A673 (cell line): ENCODE results near the gene RXFP4. TPM values are rescaled to one million over a fixed set of nuclear protein-coding genes. Genes with fewer than 3 reads are reported as not detected.

Experiments used
- BruUV-seq: library from RNA; stranded (reverse); fragments of 400-500 nt; replicated peaks from 2 replicates; lab custom pipeline; 2021; lab: Mats Ljungman, UMichigan
- CTCF ChIA-PET: fragments of 300-600 bp; sonication (Branson Sonifier 250); formaldehyde crosslinking; loops from one replicate; lab custom pipeline; 2022; ENCODE audit warnings: antibody characterized with exemption; lab: Charles Lee
- POLR2A ChIA-PET: fragments of 300-600 bp; sonication (Branson Sonifier 250); formaldehyde crosslinking; loops from one replicate; lab custom pipeline; 2022; ENCODE audit warnings: antibody characterized with exemption; ENCODE audit not compliant: low non-redundant PET; lab: Charles Lee
- DNase-seq: peaks from one replicate; pipeline ENCODE4 v3.0.0-alpha.2; 2015; ENCODE audit warnings: low spot score
- H3K27ac ChIP-seq: fragments of 200-600 bp; sonication (generic); 2 replicates; pipeline ENCODE4 v1.5.1; 2016; ENCODE audit warnings: mixed run types, low read depth, mild to moderate bottlenecking, mixed read lengths, antibody characterized with exemption, low read length; ENCODE audit not compliant: poor library complexity, severe bottlenecking
- H3K27me3 ChIP-seq: fragments of 200-600 bp; sonication (generic); replicated peaks from 2 replicates; pipeline ENCODE4 v1.6.1; 2017; ENCODE audit warnings: mixed run types, low read depth, mild to moderate bottlenecking, mixed read lengths, antibody characterized with exemption, low read length; ENCODE audit not compliant: insufficient read depth, poor library complexity
- H3K36me3 ChIP-seq: fragments of 200-600 bp; sonication (generic); 2 replicates; pipeline ENCODE4 v1.6.1; 2016; ENCODE audit warnings: mixed run types, mild to moderate bottlenecking, mixed read lengths, antibody characterized with exemption, low read length; ENCODE audit not compliant: insufficient read depth, poor library complexity, severe bottlenecking
- H3K4me1 ChIP-seq: fragments of 200-600 bp; sonication (generic); 2 replicates; pipeline ENCODE4 v1.6.1; 2017; ENCODE audit warnings: mixed run types, mild to moderate bottlenecking, mixed read lengths, antibody characterized with exemption, low read length; ENCODE audit not compliant: insufficient read depth, poor library complexity, severe bottlenecking
- H3K4me3 ChIP-seq: fragments of 200-600 bp; sonication (generic); 2 replicates; pipeline ENCODE4 v1.5.1; 2016; ENCODE audit warnings: low read depth, mixed run types, mild to moderate bottlenecking, mixed read lengths, low read length; ENCODE audit not compliant: poor library complexity, severe bottlenecking
- H3K9me3 ChIP-seq: fragments of 200-600 bp; sonication (generic); 2 replicates; pipeline ENCODE4 v1.6.1; 2016; ENCODE audit warnings: mixed run types, low read depth, mild to moderate bottlenecking, mixed read lengths, antibody characterized with exemption, low read length; ENCODE audit not compliant: poor library complexity, severe bottlenecking
- CTCF ChIP-seq: fragments of 300-800, 200-600 bp; sonication (generic); conservative IDR thresholded peaks from 2 replicates; pipeline ENCODE4 v1.5.1; 2017; ENCODE audit warnings: low read depth, mild to moderate bottlenecking, antibody characterized with exemption, low read length, moderate library complexity, mixed read lengths
- EZH2 ChIP-seq: fragments of 200-600 bp; sonication (generic); IDR thresholded peaks from 2 replicates; pipeline ENCODE4 v1.6.1; 2017; ENCODE audit warnings: borderline replicate concordance, low read depth, mild to moderate bottlenecking, mixed read lengths, antibody characterized with exemption, low read length; ENCODE audit not compliant: poor library complexity, severe bottlenecking
- intact Hi-C: fragments of 100-400 bp; cut with micrococcal nuclease; formaldehyde crosslinking; loops from one replicate; pipeline ENCODE4 v1.10.0; 2022; ENCODE audit not compliant: unreplicated experiment
- total RNA-seq: library from RNA; stranded (reverse); gene quantifications from 2 replicates; pipeline ENCODE4 v1.2.3, GENCODE V29; 2021

The RXFP4 gene
- total RNA-seq, 1 experiment from 2014 or later: not detected

DNA sequence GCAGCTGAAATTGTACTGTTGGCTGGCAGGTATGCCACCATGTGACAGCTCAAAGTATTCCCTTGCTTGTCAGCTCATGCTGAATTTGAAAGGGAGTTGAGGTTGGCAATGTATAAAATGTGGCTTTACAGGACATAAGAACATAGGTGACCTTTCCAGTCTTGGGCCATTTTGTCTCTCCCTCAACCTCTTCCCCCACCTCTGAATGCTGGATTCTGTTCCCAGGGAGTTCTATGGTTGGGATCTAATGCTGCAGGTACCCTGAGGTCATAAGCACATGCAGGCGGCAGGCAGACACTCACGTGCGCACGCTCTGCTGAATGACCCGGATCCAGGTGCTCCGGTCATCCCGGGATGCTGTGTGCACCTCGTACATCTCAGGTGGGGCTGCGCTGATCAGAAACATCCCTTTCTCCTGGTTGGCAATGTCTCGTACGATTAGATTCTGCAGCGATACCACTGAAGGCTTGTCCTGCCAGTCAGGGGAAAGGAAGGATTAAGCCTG lies 16.0 kb downstream of the RXFP4 start:
- ChIA-PET CTCF (no interaction called here), POLR2A (no interaction called here)
- Histone ChIP-seq H3K36me3 (peaks cover 95% of the 10 kb centered on the region), H3K4me1 (peaks cover 17% of the 10 kb centered on the region), H3K27me3 (no peaks in the 10 kb centered on the region), H3K4me3 (no peak overlapping the region), H3K9me3 (no peaks in the 10 kb centered on the region), H3K27ac (no peak overlapping the region)
- intact Hi-C loops: no loop called here
- no TSS peak for BruUV-seq
- TF ChIP-seq CTCF (no peak), EZH2 (no peak)
- DNase-seq: no peak

GRCh38 chr1:155960081-155960745 lies 18.8 kb downstream of the RXFP4 start:
- CTCF ChIA-PET: interaction anchor here (0.8 to 1.1 kb wide), 2 partner anchors 21 to 29 kb away, joined by 3 to 6 read pairs; no protein-coding TSS in a partner anchor
- POLR2A ChIA-PET: interaction anchor here (0.6 to 0.7 kb wide), 2 partner anchors 16 to 65 kb away, joined by 3 read pairs; no protein-coding TSS in a partner anchor
- peaks cover 20% of the 10 kb centered on the region for H3K4me1 ChIP-seq
- H3K9me3 ChIP-seq: no peaks in the 10 kb centered on the region
- intact Hi-C loops: no loop called here
- H3K27ac ChIP-seq: peak overlapping the region; percentile 72
- H3K27me3 ChIP-seq: no peaks in the 10 kb centered on the region
- no peak for DNase-seq
- peaks cover 92% of the 10 kb centered on the region for H3K36me3 ChIP-seq
- H3K4me3 ChIP-seq: no peak overlapping the region
- TF ChIP-seq EZH2 (no peak), CTCF (no peak)
- BruUV-seq: no TSS peak

DNA sequence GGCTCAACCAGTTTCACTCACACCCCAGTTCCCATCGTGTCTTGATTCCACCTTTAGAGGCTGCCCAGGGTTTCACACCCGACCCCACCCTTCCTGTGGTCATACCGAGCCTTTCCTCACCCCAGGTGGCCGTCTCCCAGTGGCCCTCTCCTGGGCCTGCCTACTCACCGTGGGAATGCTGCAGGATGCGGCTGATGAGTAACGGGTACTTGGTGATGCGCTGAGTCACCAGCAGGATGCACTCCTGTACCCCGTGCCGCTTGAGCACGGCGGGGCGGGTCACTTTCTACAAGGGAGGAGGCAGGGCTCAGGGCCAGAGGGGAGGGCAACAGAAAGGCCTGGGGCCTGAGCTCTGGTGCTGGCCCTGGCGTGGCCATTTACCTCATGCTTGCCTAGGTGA lies 20.5 kb downstream of the RXFP4 start:
- H3K27ac ChIP-seq: peak overlapping the region; percentile 71
- POLR2A ChIA-PET: no interaction called here
- TF ChIP-seq EZH2 (no peak), CTCF (peak; percentile 31; the same call in 1 of the 2 replicates)

More for the DNA sequence above, 20.5 kb downstream of the RXFP4 start:
- DNase-seq: peak; percentile 70
- no peaks in the 10 kb centered on the region for H3K27me3 ChIP-seq
- no TSS peak for BruUV-seq
- H3K9me3 ChIP-seq: no peaks in the 10 kb centered on the region
- intact Hi-C loops: no loop called here
- no peak overlapping the region for H3K4me3 ChIP-seq
- peaks cover 92% of the 10 kb centered on the region for H3K36me3 ChIP-seq
- peaks cover 20% of the 10 kb centered on the region for H3K4me1 ChIP-seq
- CTCF ChIA-PET: interaction anchor here (0.5 kb wide), 1 partner anchor 122 kb away, joined by 5 read pairs; no protein-coding TSS in a partner anchor
